HG02852 (cell line): ENCODE data around the gene ZNRD2.

Source experiments
- ATAC-seq: cut with Tn5 transposase; IDR thresholded peaks from one replicate; pipeline ENCODE4 v1.9.1; 2021; ENCODE audit warnings: mild to moderate bottlenecking, moderate library complexity; ENCODE audit not compliant: unreplicated experiment

Gene ZNRD2

DNA sequence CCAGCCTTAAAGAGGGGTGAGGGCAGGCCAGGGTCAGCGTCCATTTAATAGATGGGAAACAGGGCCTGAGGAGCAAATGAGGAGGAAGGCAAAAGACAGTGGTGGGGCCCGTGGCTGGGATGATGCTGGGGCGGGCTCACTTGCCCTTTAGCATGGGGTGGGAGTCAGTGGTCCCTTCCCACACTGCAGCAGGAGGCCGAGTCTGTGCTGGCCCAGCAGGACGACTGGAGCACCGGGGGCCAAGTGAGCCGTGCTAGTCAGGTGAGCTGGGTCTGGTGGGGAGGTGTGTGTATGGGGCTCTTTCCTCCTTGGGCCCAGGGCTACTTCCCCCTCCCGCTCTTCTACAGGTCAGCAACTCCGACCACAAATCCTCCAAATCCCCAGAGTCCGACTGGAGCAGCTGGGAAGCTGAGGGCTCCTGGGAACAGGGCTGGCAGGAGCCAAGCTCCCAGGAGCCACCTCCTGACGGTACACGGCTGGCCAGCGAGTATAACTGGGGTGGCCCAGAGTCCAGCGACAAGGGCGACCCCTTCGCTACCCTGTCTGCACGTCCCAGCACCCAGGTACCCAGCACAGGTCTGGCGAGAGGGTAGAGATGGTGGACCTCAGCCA lies 32.6 kb upstream of the ZNRD2 start:
- ATAC-seq, result no peak

DNA sequence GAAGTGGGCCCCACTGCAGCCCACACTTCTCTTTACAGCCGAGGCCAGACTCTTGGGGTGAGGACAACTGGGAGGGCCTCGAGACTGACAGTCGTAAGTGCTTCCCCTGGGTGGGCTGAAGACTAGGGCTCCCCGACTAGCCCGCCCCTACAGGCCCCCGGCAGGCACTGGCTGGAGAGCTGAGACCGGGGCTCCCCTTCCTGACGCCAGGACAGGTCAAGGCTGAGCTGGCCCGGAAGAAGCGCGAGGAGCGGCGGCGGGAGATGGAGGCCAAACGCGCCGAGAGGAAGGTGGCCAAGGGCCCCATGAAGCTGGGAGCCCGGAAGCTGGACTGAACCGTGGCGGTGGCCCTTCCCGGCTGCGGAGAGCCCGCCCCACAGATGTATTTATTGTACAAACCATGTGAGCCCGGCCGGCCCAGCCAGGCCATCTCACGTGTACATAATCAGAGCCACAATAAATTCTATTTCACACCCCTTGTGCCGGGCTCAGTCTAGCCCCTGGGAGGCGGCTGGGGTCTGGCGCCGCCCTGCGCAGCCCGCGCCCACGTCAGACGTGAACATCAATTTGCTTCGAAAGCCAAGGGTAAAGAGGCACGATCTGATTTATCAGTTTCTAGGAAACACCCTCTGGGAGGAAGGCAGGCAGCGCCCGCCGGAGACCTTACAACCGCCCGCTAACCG lies 31.9 kb upstream of the ZNRD2 start:
- ATAC-seq, result no peak

- ATAC-seq, result no peak
Measured at GRCh38 chr11:65538915-65539743, 31.1 kb upstream of the ZNRD2 start.

DNA sequence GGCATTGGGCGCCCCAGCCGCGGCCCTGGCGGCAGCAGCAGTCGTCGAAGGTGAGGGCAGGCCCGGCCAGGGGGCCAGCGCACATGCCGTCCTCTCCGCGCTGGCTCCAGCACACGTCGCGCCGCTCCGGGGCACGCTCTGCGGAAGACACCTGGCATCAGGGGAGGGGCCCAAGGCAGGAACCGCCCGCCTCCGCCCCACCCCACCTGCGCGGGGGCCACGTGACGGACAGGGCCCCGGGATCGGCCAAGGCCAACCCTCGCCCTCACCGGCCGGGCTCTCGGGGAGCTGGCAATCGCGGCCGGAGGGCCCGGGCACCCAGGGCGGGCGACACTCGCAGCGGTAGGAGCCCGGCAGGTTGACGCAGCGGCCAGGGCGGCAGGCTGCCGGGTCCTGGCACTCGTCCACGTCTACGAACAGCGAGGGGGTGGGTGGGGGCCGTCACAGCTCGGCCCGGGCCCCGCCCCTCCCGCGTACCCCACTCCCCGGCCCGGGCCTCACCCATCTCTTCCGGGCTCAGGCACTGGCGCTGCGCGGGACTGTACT lies 30.5 kb upstream of the ZNRD2 start:
- peak; percentile 57 for ATAC-seq

- ATAC-seq, result peak; percentile 73
Measured at GRCh38 chr11:65540290-65541092, 29.8 kb upstream of the ZNRD2 start.

GRCh38 chr11:65541093-65541982 lies 28.9 kb upstream of the ZNRD2 start:
- ATAC-seq, result no peak

DNA sequence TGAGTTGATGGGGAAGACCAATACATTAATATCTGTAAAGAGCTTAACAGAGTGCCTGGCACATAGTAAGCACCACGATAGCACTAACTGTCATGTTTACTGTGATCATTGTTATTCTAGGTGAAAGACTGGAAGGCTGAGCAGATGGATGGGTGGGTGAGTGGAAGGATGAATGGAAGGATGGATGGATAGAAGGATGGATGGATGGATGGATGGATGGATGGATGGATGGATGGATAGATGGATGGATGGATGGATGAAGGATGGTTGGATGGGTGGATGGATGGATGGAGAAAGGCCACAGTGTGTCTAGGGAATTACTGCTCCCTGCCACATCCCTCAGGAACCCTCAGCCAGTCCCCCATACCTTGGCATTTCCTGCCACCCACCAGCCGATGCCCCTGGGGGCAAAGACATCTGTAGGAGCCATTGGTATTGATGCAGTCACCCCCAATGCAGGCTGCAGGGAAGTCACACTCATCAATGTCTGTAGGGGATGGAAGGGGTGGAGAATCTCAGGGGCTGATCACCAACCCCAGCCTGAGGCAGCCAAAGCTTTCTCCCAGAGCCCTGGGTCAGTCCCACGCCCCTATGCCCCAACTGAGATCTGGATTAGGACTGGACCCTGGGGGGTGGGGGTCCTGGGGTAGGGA lies 27.4 kb upstream of the ZNRD2 start:
- ATAC-seq, result no peak

GRCh38 chr11:65545853-65546216 lies 24.4 kb upstream of the ZNRD2 start:
- no peak for ATAC-seq

- ATAC-seq, result peak; percentile 73
Measured at GRCh38 chr11:65546217-65546958, 23.9 kb upstream of the ZNRD2 start.

DNA sequence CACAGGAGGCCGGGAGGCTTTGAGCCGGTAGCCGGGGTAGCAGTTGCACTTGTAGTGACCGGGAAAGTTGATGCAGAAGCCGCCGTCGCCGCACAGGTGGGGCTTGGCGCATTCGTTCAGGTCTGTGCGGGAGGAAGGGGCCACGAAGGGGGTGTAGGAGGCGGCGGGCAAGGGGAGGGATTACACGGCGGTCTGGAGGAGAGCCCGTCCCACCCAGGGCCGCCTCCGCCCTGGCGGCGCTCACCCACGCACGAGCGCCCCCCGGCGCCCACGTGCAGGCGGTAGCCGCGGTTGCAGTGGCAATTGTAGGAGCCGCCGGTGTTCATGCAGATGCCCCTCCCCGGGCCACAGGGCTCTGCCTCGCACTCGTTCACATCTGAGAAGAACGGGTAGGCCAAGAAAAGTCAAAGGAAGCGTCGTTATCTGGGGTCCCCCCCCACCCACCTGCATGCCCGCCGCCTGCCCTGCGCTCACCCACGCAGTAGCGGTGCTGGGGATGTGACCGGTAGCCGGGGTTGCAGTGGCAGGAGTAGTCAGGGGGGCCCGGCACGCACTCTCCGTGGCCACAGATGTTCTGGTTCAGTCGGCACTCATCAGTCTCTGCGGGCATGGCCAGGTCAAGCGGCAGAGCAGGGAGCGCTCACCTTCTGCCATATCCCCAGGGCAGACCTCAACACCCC lies 22.7 kb upstream of the ZNRD2 start:
- no peak for ATAC-seq

- no peak for ATAC-seq
Measured at GRCh38 chr11:65548395-65548794, 21.9 kb upstream of the ZNRD2 start.

- ATAC-seq, result no peak
Measured at GRCh38 chr11:65549096-65549495, 21.2 kb upstream of the ZNRD2 start.

- no peak for ATAC-seq
Measured at GRCh38 chr11:65551572-65552387, 18.5 kb upstream of the ZNRD2 start.

- no peak for ATAC-seq
Measured at GRCh38 chr11:65552388-65552951, 17.8 kb upstream of the ZNRD2 start.

GRCh38 chr11:65553301-65554001 lies 16.8 kb upstream of the ZNRD2 start:
- no peak for ATAC-seq

DNA sequence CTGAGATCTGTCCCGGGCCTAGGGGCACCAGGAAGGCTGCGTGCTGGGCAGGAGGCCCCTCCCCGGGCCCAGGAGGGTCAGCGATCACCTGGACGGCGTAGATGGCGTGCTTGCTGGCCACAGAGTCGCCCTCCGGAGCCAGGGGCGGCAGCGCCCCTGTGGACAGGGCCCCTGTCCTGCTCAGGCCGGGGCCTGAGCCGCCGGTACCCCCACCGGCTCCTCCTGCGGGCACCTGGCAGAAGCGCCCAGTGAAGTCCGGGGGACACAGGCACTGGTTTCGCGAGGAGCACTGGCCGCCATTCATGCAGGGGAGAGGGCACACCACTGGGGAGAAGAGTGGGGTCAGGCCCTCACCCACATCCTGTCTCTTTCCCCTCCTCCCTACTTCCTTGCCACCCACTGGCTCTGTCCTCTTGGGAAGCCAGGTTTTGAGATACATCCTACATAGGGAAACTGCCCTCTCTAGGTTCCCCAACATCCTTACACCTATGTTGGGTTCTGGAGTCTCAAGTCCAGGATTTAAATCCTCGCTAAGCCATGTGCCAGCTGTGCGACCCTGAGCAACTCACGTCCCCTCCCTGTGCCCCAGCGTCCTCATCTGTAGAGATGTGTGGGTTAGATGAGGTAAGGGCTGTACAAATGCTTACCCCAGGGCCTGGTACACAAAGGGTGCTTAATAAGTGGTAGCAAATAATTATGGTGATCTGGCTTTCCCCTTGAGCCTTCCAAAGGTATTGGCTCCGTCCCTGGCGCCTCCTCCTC lies 16.0 kb upstream of the ZNRD2 start:
- ATAC-seq, result no peak
